ENCODE data around the gene TPRG1L.

The TPRG1L gene

GRCh38 chr1:3663999-3664699, 39.3 kb downstream of the TPRG1L start:
- no peak for DNase-seq (ENCODE audit: low read depth)

GRCh38 chr1:3664700-3665375, 40.0 kb downstream of the TPRG1L start:
- DNase-seq (ENCODE audit: low read depth): no peak

DNA sequence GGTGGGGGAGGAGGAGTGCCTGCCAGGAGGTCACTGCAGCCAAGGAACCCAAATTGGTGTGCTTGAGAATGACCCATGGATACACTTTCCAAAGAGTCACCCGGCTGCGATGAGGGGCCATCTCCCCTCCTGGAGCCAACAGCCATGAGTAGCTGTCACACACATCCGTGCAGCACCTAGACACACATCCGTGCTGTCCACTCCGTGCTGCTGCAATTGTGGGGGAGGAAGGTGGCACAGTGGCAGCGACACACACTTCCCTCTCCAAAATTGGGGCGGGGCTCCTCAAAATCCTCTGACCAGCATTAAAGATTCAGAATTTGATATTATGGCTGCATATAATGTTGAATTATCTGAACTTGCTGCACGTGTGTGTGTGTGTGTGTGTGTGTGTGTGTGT, 43.3 kb downstream of the TPRG1L start:
- DNase-seq (ENCODE audit: low read depth): no peak

DNA sequence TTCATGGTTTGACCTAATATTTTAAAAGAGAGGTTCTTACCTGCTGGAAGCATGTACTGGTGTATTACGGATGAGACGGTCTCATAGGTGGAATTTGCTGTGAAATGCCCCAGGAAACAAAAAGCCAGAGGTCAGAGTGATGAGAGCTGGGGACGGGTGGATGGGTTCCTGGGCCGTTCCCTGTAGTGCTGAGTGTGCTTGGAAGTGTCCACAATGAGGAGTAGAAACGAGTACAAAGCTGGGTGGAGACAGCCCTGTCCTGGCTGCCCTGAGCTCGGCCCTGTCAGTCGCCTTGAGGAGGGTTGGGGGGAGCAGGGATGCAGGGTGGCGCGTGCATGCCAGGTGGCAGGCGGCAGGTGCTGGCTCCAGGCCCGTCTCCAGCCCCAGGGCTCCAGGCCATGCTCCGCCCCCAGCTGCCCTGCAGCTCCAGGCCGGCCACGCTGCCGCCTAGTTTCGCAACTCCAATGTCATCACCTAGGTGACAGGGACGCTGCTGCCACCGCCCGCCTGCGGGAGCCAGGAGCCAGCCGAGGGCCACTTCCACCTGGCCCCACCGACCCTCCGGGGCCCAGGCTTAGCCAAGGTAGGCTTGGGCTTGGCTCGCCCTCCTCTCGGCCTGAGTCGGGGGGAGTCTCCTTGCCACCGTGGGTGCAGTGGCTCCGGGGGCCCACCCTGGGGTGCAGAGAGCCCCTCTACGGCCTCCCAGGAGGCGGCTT, 43.9 kb downstream of the TPRG1L start:
- DNase-seq (ENCODE audit: low read depth): no peak

DNA sequence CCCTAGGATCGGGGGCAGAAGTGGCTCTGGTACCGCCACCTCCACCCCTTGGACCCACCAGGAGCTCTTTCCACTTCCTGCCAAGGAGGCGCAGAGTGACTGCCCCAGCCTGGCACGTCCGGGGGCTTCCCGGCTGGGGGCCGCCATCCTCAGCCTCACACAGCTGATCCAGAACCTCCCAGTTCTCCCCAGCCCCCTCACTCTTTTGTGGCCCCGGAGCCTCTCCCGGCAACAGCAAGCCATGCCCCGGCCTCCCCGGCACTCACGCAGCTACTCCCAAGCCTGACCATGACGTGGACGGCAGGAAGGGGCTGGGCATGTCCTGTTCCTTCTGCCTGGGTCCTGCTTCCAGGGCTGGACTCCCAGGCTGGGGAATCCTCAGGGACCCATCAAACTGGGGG, 44.6 kb downstream of the TPRG1L start:
- no peak for DNase-seq (ENCODE audit: low read depth)

DNA sequence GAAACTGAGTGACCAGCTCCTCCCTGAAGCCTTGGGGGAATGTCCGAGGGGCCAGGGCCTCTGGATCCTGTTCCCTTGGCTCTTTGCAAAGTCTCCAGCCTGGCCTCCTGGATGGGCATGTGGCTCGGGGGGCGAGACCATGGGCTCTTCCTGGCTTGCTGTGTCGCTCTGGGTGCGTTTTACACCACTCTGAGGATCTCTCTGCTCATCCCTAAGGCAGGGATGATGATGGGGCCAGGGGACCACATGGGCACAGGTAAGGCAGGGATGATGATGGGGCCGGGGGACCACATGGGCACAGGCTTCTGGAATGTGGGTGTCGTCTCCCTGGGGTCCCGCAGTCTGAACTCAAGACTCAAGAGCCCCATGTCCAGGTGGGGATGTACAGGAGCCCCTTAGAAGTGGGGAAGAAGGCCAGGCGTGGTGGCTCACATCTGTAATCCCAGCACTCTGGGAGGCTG, 45.2 kb downstream of the TPRG1L start:
- no peak for DNase-seq (ENCODE audit: low read depth)

- DNase-seq (ENCODE audit: low read depth): no peak
Measured at GRCh38 chr1:3670823-3671265, 46.0 kb downstream of the TPRG1L start.

DNA sequence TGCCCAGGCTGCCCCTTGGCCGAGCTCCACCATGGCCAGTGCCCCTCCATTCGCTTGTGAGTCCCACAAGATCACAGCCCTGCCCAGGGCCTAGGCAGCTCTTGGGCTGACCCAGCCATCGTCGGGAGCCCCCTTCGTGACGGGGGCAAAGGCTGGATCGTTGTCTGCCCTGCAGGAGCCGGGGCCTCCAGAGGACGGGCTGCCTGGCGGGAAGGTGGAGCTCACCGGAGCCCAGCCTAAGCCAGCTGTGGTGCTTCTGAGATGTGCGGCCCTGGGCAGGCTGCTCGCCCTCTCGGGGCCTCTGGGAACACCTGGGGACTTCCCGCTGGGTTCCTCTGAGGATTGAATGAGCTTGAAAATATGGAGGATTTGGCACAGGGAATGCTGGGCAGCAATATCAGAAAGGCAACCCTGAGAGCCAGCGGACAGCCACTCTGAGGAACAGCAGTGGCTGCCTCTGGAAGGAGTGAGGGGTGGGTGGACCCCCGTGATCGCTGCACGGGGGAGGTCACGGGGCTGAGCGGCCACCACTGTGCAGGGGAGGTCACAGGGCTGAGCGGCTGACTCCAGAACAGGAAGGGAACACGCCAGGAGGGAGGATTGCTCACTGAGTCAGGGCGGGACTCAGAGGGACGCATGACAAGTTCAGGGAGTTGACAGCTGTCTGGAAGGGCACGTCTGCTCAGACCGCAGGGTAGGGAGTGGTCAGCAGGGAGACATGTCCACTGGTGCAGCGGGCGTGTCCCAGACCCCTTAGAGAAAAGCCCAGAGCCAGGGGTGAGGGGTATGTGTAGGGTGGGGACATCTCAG, 46.8 kb downstream of the TPRG1L start:
- no peak for DNase-seq (ENCODE audit: low read depth)

GRCh38 chr1:3672231-3672970, 47.6 kb downstream of the TPRG1L start:
- DNase-seq (ENCODE audit: low read depth): no peak

DNA sequence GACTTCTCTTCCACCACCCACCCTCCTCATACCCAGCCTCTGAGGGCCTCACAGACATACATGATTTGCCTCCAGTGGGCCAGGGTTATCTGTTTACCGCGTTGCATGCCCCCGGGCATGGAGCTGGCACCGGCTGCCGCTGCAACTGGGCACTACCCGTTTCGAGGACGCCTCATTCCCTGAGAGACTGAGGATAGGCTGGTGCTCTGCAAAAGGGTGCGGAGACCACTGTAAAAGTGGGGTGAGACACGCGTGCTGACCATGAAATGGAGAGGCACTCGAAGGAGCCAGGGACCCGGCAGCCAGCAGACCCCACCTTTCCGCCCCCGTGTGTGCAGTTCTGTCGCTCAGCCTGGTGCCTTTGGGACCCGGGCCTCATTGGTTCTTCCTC, 48.2 kb downstream of the TPRG1L start:
- no peak for DNase-seq (ENCODE audit: low read depth)

DNA sequence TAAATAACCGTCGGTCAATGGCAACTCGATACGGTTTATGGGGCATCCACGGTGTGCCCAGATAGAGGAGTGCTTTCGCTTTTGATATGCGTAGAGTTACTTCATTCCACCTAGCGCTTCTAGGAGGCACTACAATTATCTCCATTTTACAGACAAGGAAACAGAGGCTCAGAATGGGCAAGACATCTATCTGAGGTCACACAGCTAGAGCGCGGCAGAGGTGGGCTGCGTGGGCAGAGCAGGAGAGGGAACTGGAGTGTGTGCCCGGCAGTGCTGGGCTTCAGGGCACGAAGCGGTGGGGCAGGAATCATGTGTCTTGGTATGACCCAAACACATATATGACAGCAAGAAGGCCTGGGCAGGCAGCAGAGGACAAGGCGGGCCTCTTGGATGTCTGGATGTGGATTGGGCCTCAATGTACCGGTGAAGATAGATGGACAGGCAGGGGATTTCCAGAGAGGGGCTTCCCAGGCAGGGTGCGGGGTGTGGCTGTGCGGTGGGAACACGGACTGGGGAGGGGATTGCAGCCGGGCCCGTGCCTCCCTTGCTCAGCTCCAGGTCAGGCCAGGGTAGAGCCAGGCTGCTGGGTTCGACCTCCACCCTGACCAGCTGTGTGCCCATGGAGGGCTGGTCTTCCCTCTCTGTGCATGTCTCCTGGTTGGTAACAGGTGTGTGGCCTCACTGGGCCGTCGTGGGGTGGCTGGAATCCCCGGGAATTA, 48.7 kb downstream of the TPRG1L start:
- no peak for DNase-seq (ENCODE audit: low read depth)

- no peak for DNase-seq (ENCODE audit: low read depth)
Measured at GRCh38 chr1:3674100-3675094, 49.6 kb downstream of the TPRG1L start.

DNA sequence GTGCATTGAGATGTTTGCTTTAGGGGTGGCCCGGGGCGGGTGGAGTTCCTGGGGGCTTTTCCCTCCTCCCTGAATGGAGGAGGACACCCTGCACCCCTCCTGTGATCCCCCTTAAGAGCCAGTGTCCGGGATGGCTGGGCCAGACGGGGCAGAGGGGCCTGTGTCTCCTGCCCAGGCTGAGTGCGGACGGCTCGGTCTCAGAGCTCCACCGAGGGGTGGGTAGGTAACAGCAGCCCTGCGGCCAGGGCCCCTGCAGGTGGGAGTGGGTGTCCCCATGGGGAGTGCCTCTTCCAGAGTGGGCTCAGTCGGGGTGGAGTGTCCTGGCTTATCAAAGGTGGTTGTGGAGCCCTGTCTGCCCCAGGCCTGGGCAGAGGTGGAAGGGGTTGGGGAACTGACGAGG, 50.6 kb downstream of the TPRG1L start:
- DNase-seq (ENCODE audit: low read depth): no peak

DNA sequence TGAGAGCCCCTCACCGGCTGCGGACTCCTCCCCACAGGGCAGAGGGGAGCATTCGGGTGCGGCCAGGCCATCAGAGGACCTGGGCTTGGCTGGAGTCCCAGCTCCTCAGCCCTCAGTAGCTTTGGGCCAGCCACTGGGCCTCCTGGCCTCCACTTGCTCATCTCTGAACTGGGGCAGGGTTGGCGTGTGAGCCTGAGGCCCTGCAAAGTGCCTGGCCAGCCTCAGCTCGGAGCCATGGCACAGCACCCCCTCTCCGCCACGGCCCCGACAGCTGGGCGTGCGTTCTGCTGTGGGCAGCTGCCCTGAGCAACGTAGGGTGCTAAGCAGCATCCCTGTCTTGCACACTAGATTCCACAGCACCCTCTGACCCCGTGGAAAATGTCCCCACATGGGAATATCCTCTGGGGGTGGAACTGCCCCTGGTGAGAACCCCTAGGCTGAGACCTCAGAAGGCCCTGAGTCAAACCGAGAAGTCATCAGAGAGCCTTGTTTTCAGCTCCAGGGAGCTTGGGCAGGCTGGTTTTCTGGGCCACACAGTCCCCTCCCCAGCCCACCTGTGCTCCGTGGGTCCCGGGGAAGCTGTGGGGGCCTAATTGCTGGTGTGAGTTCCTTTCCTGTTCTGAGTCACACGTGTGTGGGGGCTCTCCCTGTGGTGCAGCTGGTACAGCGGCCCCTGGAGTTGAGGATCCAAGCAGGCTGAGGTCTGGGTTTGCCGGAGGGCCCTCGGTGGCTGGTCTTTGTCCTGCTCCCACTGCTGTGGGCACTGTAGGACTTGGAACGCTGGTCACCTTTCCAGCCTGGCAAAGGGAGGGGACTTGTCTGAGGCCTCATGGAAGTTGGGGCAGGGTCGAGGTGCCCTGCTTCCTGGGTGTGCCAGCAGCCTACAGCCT, 52.0 kb downstream of the TPRG1L start:
- no peak for DNase-seq (ENCODE audit: low read depth)

- no peak for DNase-seq (ENCODE audit: low read depth)
Measured at GRCh38 chr1:3677484-3677883, 52.7 kb downstream of the TPRG1L start.

DNA sequence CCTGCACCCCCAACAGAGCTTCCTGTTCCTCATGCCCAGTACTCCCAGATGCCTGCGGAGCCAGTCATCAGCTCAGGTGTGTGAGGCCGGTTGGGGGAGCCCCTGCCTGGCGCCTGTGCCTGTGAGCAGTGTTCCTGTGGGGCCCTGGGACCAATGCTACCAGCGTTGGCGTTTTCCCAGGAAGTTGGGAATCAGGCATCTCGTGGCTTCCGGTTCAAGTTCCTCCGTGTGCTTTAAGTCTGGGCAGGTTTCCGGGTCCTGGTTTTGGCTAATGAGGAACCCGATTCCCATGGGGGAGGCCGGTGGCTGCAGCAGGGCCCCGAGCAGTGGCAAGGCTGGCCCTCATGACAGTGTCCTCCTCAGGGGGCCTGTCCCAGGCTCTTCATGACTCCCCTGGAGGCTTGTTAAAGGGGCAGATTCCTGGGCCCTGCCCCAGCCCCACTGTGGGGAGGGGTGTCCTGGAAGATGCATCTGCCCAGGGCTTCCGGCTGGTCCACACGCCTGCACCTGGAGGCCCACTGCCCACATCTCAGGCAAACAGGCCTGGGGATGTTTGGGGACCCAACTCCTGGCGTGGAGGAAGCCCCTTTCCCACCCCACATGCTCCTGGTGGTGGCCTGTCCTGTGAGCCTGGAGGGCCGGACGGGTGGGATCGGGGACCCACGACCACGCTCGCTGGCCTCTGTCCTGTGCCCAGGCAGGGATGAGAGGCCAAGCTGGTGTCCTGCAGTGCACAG, 53.7 kb downstream of the TPRG1L start:
- no peak for DNase-seq (ENCODE audit: low read depth)

DNA sequence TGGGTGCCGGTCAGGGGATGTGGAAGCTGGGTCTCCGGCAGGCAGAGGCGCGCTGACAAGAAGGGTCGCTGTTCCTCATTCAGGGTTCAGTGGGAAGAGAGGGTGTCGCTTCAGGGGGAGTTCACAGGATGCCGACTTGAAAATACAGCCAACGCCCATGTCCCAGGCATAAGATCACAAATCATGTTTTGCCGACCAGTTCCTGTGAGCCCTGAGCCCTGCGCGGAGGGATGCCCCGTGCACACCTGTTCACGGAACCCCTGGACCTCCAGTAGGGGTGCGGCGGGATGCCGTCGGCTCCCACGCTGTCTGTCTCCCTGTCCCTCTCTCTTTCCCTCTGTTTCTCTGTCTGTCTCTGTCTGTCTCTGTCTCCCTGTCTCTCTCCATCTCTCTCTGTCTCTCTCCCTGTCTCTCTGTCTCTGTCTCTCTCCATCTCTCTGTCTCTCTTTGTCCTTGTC, 54.3 kb downstream of the TPRG1L start:
- no peak for DNase-seq (ENCODE audit: low read depth)
